Lung (tissue), 12 donors: Measurements from ENCODE around the gene ZNF892. TPM values are rescaled to one million over a fixed set of nuclear protein-coding genes. Genes with fewer than 3 reads are reported as not detected.

Experiments
- ATAC-seq: fragments of 200-7000 bp; cut with Tn5 transposase; one replicate; pipeline ENCODE4 v1.9.1; 2020; ENCODE audit warnings: moderate number of reproducible peaks; ENCODE audit not compliant: insufficient read depth, low FRiP score
- DNase-seq, 3 donors: peaks; one replicate each; pipeline ENCODE4 v3.0.0-alpha.2; 2013 to 2017
- H3K27ac ChIP-seq, 2 donors: one replicate each; pipeline ENCODE4 v1.5.1; 2013; ENCODE audit warnings: mild to moderate bottlenecking in 2 of 2, moderate library complexity in 2 of 2, control low read depth in 1 of 2, inconsistent platforms in 1 of 2, low read depth in 1 of 2, low read length in 1 of 2
- H3K27me3 ChIP-seq, 3 donors: one replicate each; pipeline ENCODE4 v1.5.1; 2013; ENCODE audit warnings: low read length in 2 of 3; ENCODE audit not compliant: control insufficient read depth in 3 of 3, insufficient read depth in 3 of 3
- H3K36me3 ChIP-seq, 4 donors: one replicate each; pipeline ENCODE4 v1.5.1; 2013; ENCODE audit warnings: low read length in 4 of 4, mild to moderate bottlenecking in 1 of 4, moderate library complexity in 1 of 4; ENCODE audit not compliant: control insufficient read depth in 4 of 4, insufficient read depth in 4 of 4
- H3K4me1 ChIP-seq, 5 donors: one replicate each; pipeline ENCODE4 v1.5.1; 2013; ENCODE audit warnings: low read length in 5 of 5, mild to moderate bottlenecking in 2 of 5, moderate library complexity in 1 of 5; ENCODE audit not compliant: control insufficient read depth in 5 of 5, insufficient read depth in 5 of 5
- H3K4me3 ChIP-seq: one replicate; pipeline ENCODE4 v1.5.1; 2013; ENCODE audit warnings: mild to moderate bottlenecking, control low read depth, moderate library complexity
- H3K9ac ChIP-seq, 2 donors: one replicate each; pipeline ENCODE4 v1.5.1; 2013; ENCODE audit warnings: low read length in 2 of 2, control low read depth in 1 of 2; ENCODE audit not compliant: insufficient read depth in 1 of 2
- H3K9me3 ChIP-seq, 4 donors: one replicate each; pipeline ENCODE4 v1.5.1; 2013; ENCODE audit warnings: low read length in 3 of 4, mild to moderate bottlenecking in 1 of 4, moderate library complexity in 1 of 4; ENCODE audit not compliant: control insufficient read depth in 4 of 4, insufficient read depth in 3 of 4
- CTCF ChIP-seq: IDR thresholded peaks from 2 replicates; pipeline ENCODE4 v1.5.1; 2012; ENCODE audit warnings: mild to moderate bottlenecking; ENCODE audit errors: control extremely low read depth, extremely low read depth
- WGBS, 2 donors: extraction: QIAGEN DNeasy Blood & Tissue Kit; methylation state at CpG; one replicate each; pipeline ENCODE4 v1.1.7; 2013; 5-methylcytosine and 5-hydroxymethylcytosine counted together
- polyA plus RNA-seq, 2 donors: library from polyadenylated mRNA; stranded (reverse); fragments of 200-250 nt; gene quantifications; one replicate each; pipeline ENCODE4 v1.2.1, GENCODE V29; 2013
- total RNA-seq, 2 donors: library from RNA; depleted of rRNA in 1 of 2; stranded (reverse); fragments of >200 nt in 1 of 2; gene quantifications; one replicate each; pipeline ENCODE4 v1.2.1, GENCODE V29; 2014 to 2021
- donor health status: control.
- donor health status: control.
- donor health status: Bipolar disorder and iron deficiency.
- donor health status: healthy.
- donor health status: DM: yes; HTN: yes; CAD: no.

ZNF892 gene
- total and polyA plus RNA-seq, 4 donors = 0.24 to 7.0 (median 1.6) TPM

DNA sequence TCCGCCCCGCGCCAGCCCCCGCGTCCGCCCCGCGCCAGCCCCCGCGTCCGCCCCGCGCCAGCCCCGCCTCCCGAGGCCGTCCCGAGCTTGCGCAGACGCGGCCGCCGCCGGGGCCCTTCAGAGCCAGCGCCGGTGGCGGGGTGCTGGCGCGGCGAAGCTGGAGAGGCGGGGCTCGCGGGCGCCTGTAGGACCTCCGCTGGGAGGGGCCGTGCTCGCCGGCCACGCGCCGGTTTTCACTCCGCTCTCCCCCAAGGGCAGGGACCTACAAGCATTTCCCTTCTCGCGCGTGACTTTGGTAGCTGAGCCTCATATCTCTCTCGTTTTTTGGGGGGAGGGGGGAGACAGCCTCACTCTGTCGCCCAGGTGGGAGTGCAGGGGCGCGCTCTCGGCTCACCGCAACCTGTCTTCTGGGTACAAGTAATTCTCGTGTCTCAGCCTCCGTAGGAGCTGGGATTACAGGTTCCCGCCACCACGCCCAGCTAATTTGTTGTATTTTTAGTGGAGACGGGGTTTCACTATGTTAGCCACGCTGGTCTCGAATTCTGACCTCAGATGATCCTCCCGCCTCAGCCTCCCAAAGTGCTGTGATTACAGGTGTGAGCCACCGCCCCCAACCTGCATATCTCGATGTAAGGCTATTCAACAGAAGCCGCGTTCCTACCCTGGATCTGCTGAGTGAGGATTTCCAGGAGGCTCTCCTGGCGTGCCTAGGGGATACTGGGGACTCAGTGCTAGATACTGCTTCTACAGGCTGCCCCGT lies 47.5 kb upstream of the ZNF892 start, which contains the start of gene ZNF514:
ZNF514 (minus strand) TSS at position 159 of the 760 bp plus-strand sequence. CDS start 6,595 bp downstream, outside the sequence.
- Histone ChIP-seq H3K36me3 (peaks cover 4 to 22% (median 14%) of the 10 kb centered on the region in 4 donors), H3K9ac (peak within 1 kb of the TSS; percentile 45 to 63), H3K27me3 (no peaks in the 10 kb centered on the region), H3K4me3 (peak within 1 kb of the TSS; percentile 66), H3K9me3 (peaks cover 0 to 8% (median 5%) of the 10 kb centered on the region in 4 donors), H3K4me1 (peaks cover 0 to 24% (median 10%) of the 10 kb centered on the region in 5 donors), H3K27ac (peak within 1 kb of the TSS; percentile 73 to 90)
- WGBS, 2 donors = 11 to 15% methylated on average over 44 to 63 of the region's 64 CpGs
- ATAC-seq (peak; percentile 87), DNase-seq (peak; percentile 69 to 87 (median 75))
- no peak for TF ChIP-seq CTCF

- Histone ChIP-seq H3K27ac (peak overlapping the region; percentile 92 to 99), H3K9ac (peak overlapping the region; percentile 72 to 95), H3K4me1 (peaks cover 2 to 19% (median 10%) of the 10 kb centered on the region in 5 donors), H3K27me3 (no peaks in the 10 kb centered on the region), H3K36me3 (peaks cover 0 to 4% (median 0%) of the 10 kb centered on the region in 4 donors), H3K4me3 (peak overlapping the region; percentile 89), H3K9me3 (no peaks in the 10 kb centered on the region)
- WGBS, 2 donors = 0 to 1% methylated on average over 9 of the region's 9 CpGs
- no peak for DNase-seq
- TF ChIP-seq CTCF = no peak
- peak; percentile 15 for ATAC-seq
Observed at GRCh38 chr2:95165030-95165370, 42.3 kb upstream of the ZNF892 start.

GRCh38 chr2:95165371-95166064 lies 41.8 kb upstream of the ZNF892 start, which contains the start of gene ZNF2:
TSS of gene ZNF2 (plus strand) at chr2:95165809. CDS start at chr2:95176227, 10,418 bp downstream.
- TF ChIP-seq CTCF = no peak
- Histone ChIP-seq H3K4me3 (peak within 1 kb of the TSS; percentile 89), H3K27me3 (no peaks in the 10 kb centered on the region), H3K9me3 (no peaks in the 10 kb centered on the region), H3K36me3 (peaks cover 0 to 4% (median 0%) of the 10 kb centered on the region in 4 donors), H3K4me1 (peaks cover 0 to 19% (median 10%) of the 10 kb centered on the region in 5 donors), H3K9ac (peak within 1 kb of the TSS; percentile 72 to 95), H3K27ac (peak within 1 kb of the TSS; percentile 92 to 99)
- ATAC-seq (peak; percentile 98), DNase-seq (peak; percentile 98 to 99 (median 99))
- WGBS, 2 donors = 0% methylated on average over 56 of the region's 56 CpGs
